HepG2 (cell line): ENCODE data around the gene SMYD1. TPM values are rescaled to one million over a fixed set of nuclear protein-coding genes. Genes with fewer than 3 reads are reported as not detected.

Experiments used
- ASH2L ChIP-seq: fragments of 300-600, 200-600 bp; sonication (generic); IDR thresholded peaks from 2 replicates; pipeline ENCODE4 v1.7.0; 2017; ENCODE audit warnings: low read depth, mild to moderate bottlenecking, moderate library complexity, mixed read lengths, low read length; ENCODE audit not compliant: insufficient read length
- CBX1 ChIP-seq: IDR thresholded peaks from one replicate; pipeline ENCODE4 v1.6.1; 2016; ENCODE audit warnings: antibody characterized with exemption, low read depth
- EHMT2 ChIP-seq: fragments of 200-600 bp; sonication (generic); IDR thresholded peaks from 2 replicates; pipeline ENCODE4 v1.7.0; 2017; ENCODE audit warnings: antibody characterized with exemption, low read depth, low read length, borderline replicate concordance
- EZH2 ChIP-seq: conservative IDR thresholded peaks from 2 replicates; pipeline ENCODE4 v1.6.1; 2012; ENCODE audit warnings: mild to moderate bottlenecking, low read depth, low read length, moderate library complexity
- GABPB1 ChIP-seq: IDR thresholded peaks from 2 replicates; pipeline ENCODE4 v1.6.1; 2016; ENCODE audit warnings: mild to moderate bottlenecking, missing genetic modification reagents, moderate library complexity, missing compliant biosample characterization
- GPN1 ChIP-seq: sonication (generic); formaldehyde crosslinking; IDR thresholded peaks from 2 replicates; pipeline ENCODE4 v1.5.1; 2020; ENCODE audit warnings: missing genetic modification reagents, borderline replicate concordance
- HMG20A ChIP-seq: IDR thresholded peaks from 2 replicates; pipeline ENCODE4 v1.6.1; 2016; ENCODE audit warnings: borderline replicate concordance
- ISL2 ChIP-seq: sonication (generic); formaldehyde crosslinking; IDR thresholded peaks from 2 replicates; pipeline ENCODE4 v1.5.0; 2020; ENCODE audit warnings: missing genetic modification reagents
- KAT2B ChIP-seq: fragments of 150-350 bp; IDR thresholded peaks from 2 replicates; pipeline ENCODE4 v1.6.1; 2014; ENCODE audit warnings: low read depth, low read length, borderline replicate concordance
- MTF1 ChIP-seq: sonication (generic); formaldehyde crosslinking; IDR thresholded peaks from 2 replicates; pipeline ENCODE4 v1.5.0; 2020; ENCODE audit warnings: missing genetic modification reagents
- NBN ChIP-seq: fragments of 450-650 bp; conservative IDR thresholded peaks from 2 replicates; pipeline ENCODE4 v1.6.1; 2017
- PITX1 ChIP-seq: sonication (generic); formaldehyde crosslinking; IDR thresholded peaks from 2 replicates; pipeline ENCODE4 v1.5.1; 2020; ENCODE audit warnings: mild to moderate bottlenecking, missing genetic modification reagents
- RFX3 ChIP-seq: IDR thresholded peaks from 2 replicates; pipeline ENCODE4 v1.6.1; 2016; ENCODE audit warnings: missing biosample characterization, missing genetic modification reagents
- STAG1 ChIP-seq: sonication (generic); formaldehyde crosslinking; IDR thresholded peaks from 2 replicates; pipeline ENCODE4 v1.4.0; 2020; ENCODE audit warnings: missing genetic modification reagents
- SUZ12 ChIP-seq: fragments of 150-350 bp; IDR thresholded peaks from 2 replicates; pipeline ENCODE4 v1.6.1; 2014; ENCODE audit warnings: low read depth, low read length
- ZMYM2 ChIP-seq: sonication (generic); formaldehyde crosslinking; IDR thresholded peaks from 2 replicates; pipeline ENCODE4 v1.8.0; 2022; ENCODE audit warnings: mild to moderate bottlenecking, missing genetic modification reagents
- ZMYM3 ChIP-seq: sonication (generic); formaldehyde crosslinking; IDR thresholded peaks from 2 replicates; pipeline ENCODE4 v1.5.1; 2020; ENCODE audit warnings: mild to moderate bottlenecking, missing genetic modification reagents
- ZNF124 ChIP-seq: sonication (generic); formaldehyde crosslinking; IDR thresholded peaks from 2 replicates; pipeline ENCODE4 v1.4.0; 2020; ENCODE audit warnings: missing genetic modification reagents
- ZNF205 ChIP-seq: IDR thresholded peaks from 2 replicates; pipeline ENCODE4 v1.6.1; 2018; ENCODE audit warnings: missing biosample characterization, missing genetic modification reagents
- ZNF234 ChIP-seq: sonication (generic); formaldehyde crosslinking; conservative IDR thresholded peaks from 2 replicates; pipeline ENCODE4 v1.5.1; 2020; ENCODE audit warnings: mild to moderate bottlenecking, missing genetic modification reagents
- ZNF570 ChIP-seq: sonication (generic); formaldehyde crosslinking; IDR thresholded peaks from 2 replicates; pipeline ENCODE4 v1.4.0; 2020; ENCODE audit warnings: mild to moderate bottlenecking, missing genetic modification reagents, borderline replicate concordance
- ZXDC ChIP-seq: sonication (generic); formaldehyde crosslinking; IDR thresholded peaks from 2 replicates; pipeline ENCODE4 v1.5.0; 2020; ENCODE audit warnings: mild to moderate bottlenecking, missing genetic modification reagents
- ZZZ3 ChIP-seq: sonication (generic); formaldehyde crosslinking; IDR thresholded peaks from 2 replicates; pipeline ENCODE4 v1.4.0; 2020; ENCODE audit warnings: missing genetic modification reagents, mild to moderate bottlenecking, borderline replicate concordance
- polyA plus RNA-seq, 8 experiments: library from polyadenylated mRNA; depleted of rRNA in 3 of 8; stranded (reverse) in 7 of 8; unstranded in 1 of 8; fragments of >200 nt; fragmentation: Illumina TruSeq in 4 of 8; extraction: Trizol in 4 of 8; gene quantifications; 2 replicates each; pipeline versions ENCODE4 v1.2.1 to v1.2.3, GENCODE V29; 2011 to 2016; ENCODE audit warnings: low read depth in 4 of 8, missing spikeins in 1 of 8, mixed read lengths in 1 of 8; ENCODE audit not compliant: insufficient read depth in 1 of 8
- total RNA-seq, 5 experiments: library from RNA; depleted of rRNA; stranded (reverse); fragments of >200 nt; fragmentation: Illumina TruSeq; extraction: Trizol; gene quantifications; 2 replicates each; pipeline ENCODE4 v1.2.3, GENCODE V29; 2016; ENCODE audit warnings: low read depth in 1 of 5
- TF ChIP-seq, protein P1 (sequence below): sonication (generic); formaldehyde crosslinking; IDR thresholded peaks from 2 replicates; pipeline ENCODE4 v1.4.0; 2020; ENCODE audit warnings: mild to moderate bottlenecking, missing genetic modification reagents
- TF ChIP-seq, protein P2 (sequence below): sonication (generic); formaldehyde crosslinking; IDR thresholded peaks from 2 replicates; pipeline ENCODE4 v1.8.0; 2022; ENCODE audit warnings: mild to moderate bottlenecking, missing genetic modification reagents
- TF ChIP-seq, protein P3 (sequence below): sonication (generic); formaldehyde crosslinking; IDR thresholded peaks from 2 replicates; pipeline ENCODE4 v1.9.0; 2021; ENCODE audit warnings: missing genetic modification reagents, mild to moderate bottlenecking, borderline replicate concordance

Gene SMYD1
- total and polyA plus RNA-seq, 2 of the 13 experiments (the other 11 are each of a cell fraction or from before 2014, with no cell fraction given): not detected

DNA sequence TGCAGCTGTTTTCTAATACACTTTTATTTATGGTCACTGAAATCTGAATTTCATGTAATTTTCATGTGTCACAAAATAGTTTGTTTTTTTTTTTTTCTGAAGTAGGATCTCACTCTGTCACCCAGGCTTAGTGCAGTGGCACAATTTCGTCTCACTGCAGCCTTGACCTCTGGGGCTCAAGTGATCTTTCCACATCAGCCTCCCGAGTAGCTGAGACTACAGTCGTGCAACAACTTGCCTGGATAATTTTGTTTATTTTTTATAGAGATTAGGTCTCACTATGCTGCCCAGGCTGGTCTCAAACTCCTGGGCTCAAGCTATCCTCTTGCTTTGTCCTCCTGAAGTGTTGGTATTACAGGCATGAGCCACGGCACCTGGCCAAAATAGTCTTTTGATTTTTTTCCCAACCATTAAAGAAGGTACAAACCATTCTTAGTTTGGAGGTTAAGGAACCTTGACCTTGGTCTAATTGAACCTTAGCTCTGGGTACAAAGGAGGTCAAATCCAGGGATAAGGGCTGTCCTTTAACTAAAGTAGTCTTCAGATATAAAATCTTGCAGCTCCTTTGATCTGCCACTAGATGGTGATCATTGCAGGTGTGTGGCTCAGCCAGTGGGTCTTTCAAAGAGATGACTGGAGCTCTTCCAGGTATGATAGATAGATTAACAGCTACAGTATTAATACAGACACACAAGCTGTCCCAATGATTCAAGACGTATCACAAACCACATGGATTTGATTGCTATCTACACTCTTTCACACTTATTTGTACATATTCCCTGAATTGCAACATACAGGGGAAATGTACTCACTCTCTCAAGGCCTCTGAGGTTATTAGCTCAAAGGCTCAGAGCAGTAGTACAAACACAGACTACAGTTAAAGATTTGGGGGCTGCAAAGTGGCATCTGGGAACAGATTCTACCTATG is 7.4 kb upstream of the SMYD1 start (continued):
- TF ChIP-seq ZZZ3 (CRISPR knock-in tag) (no peak), KAT2B (no peak), ZMYM3 (CRISPR knock-in tag) (0 out of 2 replicates have a peak, but pooled peaks have one; percentile 6), SUZ12 (no peak), GPN1 (CRISPR knock-in tag) (no peak), RFX3 (no peak), ASH2L (no peak), ZNF570 (CRISPR knock-in tag) (no peak), ZXDC (no peak), ZNF205 (peak; percentile 72; the same call in 1 of the 2 replicates), HMG20A (CRISPR knock-in tag) (no peak), EHMT2 (no peak), CBX1 (no peak), ZNF124 (no peak), ZNF234 (CRISPR knock-in tag) (no peak), GABPB1 (CRISPR knock-in tag) (no peak), PITX1 (CRISPR knock-in tag) (no peak), STAG1 (CRISPR knock-in tag) (peak; percentile 95), EZH2 (no peak), MTF1 (CRISPR knock-in tag) (no peak), ISL2 (CRISPR knock-in tag) (no peak; the same call in 1 of the 2 replicates), ZMYM2 (CRISPR knock-in tag) (no peak), NBN (no peak)
- TF ChIP-seq, protein P1, sequence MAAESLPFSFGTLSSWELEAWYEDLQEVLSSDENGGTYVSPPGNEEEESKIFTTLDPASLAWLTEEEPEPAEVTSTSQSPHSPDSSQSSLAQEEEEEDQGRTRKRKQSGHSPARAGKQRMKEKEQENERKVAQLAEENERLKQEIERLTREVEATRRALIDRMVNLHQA (CRISPR knock-in tag): no peak
- TF ChIP-seq, protein P2, sequence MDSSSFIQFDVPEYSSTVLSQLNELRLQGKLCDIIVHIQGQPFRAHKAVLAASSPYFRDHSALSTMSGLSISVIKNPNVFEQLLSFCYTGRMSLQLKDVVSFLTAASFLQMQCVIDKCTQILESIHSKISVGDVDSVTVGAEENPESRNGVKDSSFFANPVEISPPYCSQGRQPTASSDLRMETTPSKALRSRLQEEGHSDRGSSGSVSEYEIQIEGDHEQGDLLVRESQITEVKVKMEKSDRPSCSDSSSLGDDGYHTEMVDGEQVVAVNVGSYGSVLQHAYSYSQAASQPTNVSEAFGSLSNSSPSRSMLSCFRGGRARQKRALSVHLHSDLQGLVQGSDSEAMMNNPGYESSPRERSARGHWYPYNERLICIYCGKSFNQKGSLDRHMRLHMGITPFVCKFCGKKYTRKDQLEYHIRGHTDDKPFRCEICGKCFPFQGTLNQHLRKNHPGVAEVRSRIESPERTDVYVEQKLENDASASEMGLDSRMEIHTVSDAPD (CRISPR knock-in tag): no peak
- TF ChIP-seq, protein P3, sequence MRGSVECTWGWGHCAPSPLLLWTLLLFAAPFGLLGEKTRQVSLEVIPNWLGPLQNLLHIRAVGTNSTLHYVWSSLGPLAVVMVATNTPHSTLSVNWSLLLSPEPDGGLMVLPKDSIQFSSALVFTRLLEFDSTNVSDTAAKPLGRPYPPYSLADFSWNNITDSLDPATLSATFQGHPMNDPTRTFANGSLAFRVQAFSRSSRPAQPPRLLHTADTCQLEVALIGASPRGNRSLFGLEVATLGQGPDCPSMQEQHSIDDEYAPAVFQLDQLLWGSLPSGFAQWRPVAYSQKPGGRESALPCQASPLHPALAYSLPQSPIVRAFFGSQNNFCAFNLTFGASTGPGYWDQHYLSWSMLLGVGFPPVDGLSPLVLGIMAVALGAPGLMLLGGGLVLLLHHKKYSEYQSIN: no peak
